CD14-positive monocyte (primary cell): ENCODE measurements around the gene FUT4. TPM values are rescaled to one million over a fixed set of nuclear protein-coding genes. Genes with fewer than 3 reads are reported as not detected.
A peak's percentile ranks its signal among the peaks of the same experiment; 100 is the strongest.

Experiments used
- DNase-seq, 3 donors: peaks; one replicate each; pipeline ENCODE4 v3.0.0-alpha.2; 2011 to 2022
- H2AFZ ChIP-seq: 2 replicates; pipeline ENCODE4 v1.6.0; 2012; ENCODE audit warnings: mild to moderate bottlenecking, low read depth, low read length, inconsistent platforms; ENCODE audit not compliant: insufficient read depth, poor library complexity, severe bottlenecking
- H3K27ac ChIP-seq, 2 donors: 1 replicate in 1 of 2; 2 replicates in 1 of 2; pipeline ENCODE4 v1.5.1; 2012 to 2013; ENCODE audit warnings: low read length in 2 of 2, control low read depth in 1 of 2, inconsistent platforms in 1 of 2, low read depth in 1 of 2, mild to moderate bottlenecking in 1 of 2
- H3K27me3 ChIP-seq, 2 donors: one replicate each; pipeline versions ENCODE4 v1.6.0 to v1.6.1; 2011 to 2013; ENCODE audit warnings: low read length in 2 of 2; ENCODE audit not compliant: control insufficient read depth in 2 of 2, insufficient read depth in 2 of 2
- H3K36me3 ChIP-seq, 2 donors: replicated peaks in 1 of 2; 1 replicate in 1 of 2; 2 replicates in 1 of 2; pipeline versions ENCODE4 v1.5.1 to v1.6.1; 2012 to 2013; ENCODE audit warnings: low read length in 2 of 2, control low read depth in 1 of 2, inconsistent platforms in 1 of 2, mild to moderate bottlenecking in 1 of 2; ENCODE audit not compliant: insufficient read depth in 2 of 2, control insufficient read depth in 1 of 2
- H3K4me1 ChIP-seq, 2 donors: 1 replicate in 1 of 2; 2 replicates in 1 of 2; pipeline versions ENCODE4 v1.5.1 to v1.6.1; 2012 to 2013; ENCODE audit warnings: low read length in 2 of 2, control low read depth in 1 of 2, inconsistent platforms in 1 of 2, mild to moderate bottlenecking in 1 of 2, moderate library complexity in 1 of 2; ENCODE audit not compliant: insufficient read depth in 2 of 2, control insufficient read depth in 1 of 2
- H3K4me2 ChIP-seq: replicated peaks from 2 replicates; pipeline ENCODE3; 2012; ENCODE audit warnings: low read length, moderate library complexity, mild to moderate bottlenecking; ENCODE audit not compliant: poor library complexity, severe bottlenecking; ENCODE audit errors: extremely low read depth
- H3K4me3 ChIP-seq, 3 experiments: fragments of 200-600 bp in 1 of 3; sonication (generic) in 1 of 3; replicated peaks in 1 of 3; 1 replicate in 2 of 3; 2 replicates in 1 of 3; pipeline ENCODE4 v1.5.1; 2011 to 2013; ENCODE audit warnings: low read length in 3 of 3, mild to moderate bottlenecking in 3 of 3, control low read depth in 2 of 3, low read depth in 2 of 3, inconsistent platforms in 1 of 3, moderate library complexity in 1 of 3
- H3K79me2 ChIP-seq: 2 replicates; pipeline ENCODE4 v1.6.0; 2012; ENCODE audit warnings: mild to moderate bottlenecking, control low read depth, inconsistent platforms, low read length, moderate library complexity; ENCODE audit not compliant: insufficient read depth
- H3K9ac ChIP-seq: 2 replicates; pipeline ENCODE4 v1.6.0; 2017; ENCODE audit warnings: low read length, mild to moderate bottlenecking; ENCODE audit not compliant: insufficient read depth, poor library complexity, severe bottlenecking
- H3K9me3 ChIP-seq, 2 donors: replicated peaks in 1 of 2; 1 replicate in 1 of 2; 2 replicates in 1 of 2; pipeline versions ENCODE4 v1.5.1 to v1.6.1; 2012 to 2013; ENCODE audit warnings: low read length in 2 of 2, control low read depth in 1 of 2; ENCODE audit not compliant: control insufficient read depth in 1 of 2, insufficient read depth in 1 of 2
- H4K20me1 ChIP-seq: 2 replicates; pipeline ENCODE4 v1.6.0; 2012; ENCODE audit warnings: mild to moderate bottlenecking, low read length, control low read depth, moderate library complexity; ENCODE audit not compliant: insufficient read depth
- H3K27ac Mint-ChIP-seq, 7 donors: one replicate each; pipeline ENCODE4 v1.8.0; 2020; ENCODE audit warnings: mild to moderate bottlenecking in 7 of 7, mixed read lengths in 7 of 7, moderate library complexity in 6 of 7, inconsistent platforms in 2 of 7
- H3K27me3 Mint-ChIP-seq, 3 donors: one replicate each; pipeline ENCODE4 v1.8.0; 2021 to 2022; ENCODE audit warnings: low read depth in 3 of 3, mild to moderate bottlenecking in 3 of 3, mixed read lengths in 3 of 3, moderate library complexity in 3 of 3, inconsistent platforms in 1 of 3
- H3K36me3 Mint-ChIP-seq, 2 donors: one replicate each; pipeline ENCODE4 v1.8.0; 2020; ENCODE audit warnings: mixed read lengths in 2 of 2, inconsistent platforms in 1 of 2, mild to moderate bottlenecking in 1 of 2
- H3K4me1 Mint-ChIP-seq: one replicate; pipeline ENCODE4 v1.8.0; 2020; ENCODE audit warnings: mild to moderate bottlenecking, mixed read lengths
- H3K4me3 Mint-ChIP-seq, 2 donors: one replicate each; pipeline ENCODE4 v1.8.0; 2020; ENCODE audit warnings: mild to moderate bottlenecking in 2 of 2, mixed read lengths in 2 of 2, moderate library complexity in 1 of 2
- H3K9me3 Mint-ChIP-seq, 7 donors: one replicate each; pipeline ENCODE4 v1.8.0; 2020 to 2022; ENCODE audit warnings: mixed read lengths in 7 of 7, mild to moderate bottlenecking in 6 of 7, moderate library complexity in 6 of 7, inconsistent platforms in 2 of 7
- WGBS: methylation state at CpG from one replicate; pipeline ENCODE4 v1.1.5; 2013; ENCODE audit warnings: missing lambda C conversion rate; ENCODE audit not compliant: insufficient coverage; 5-methylcytosine and 5-hydroxymethylcytosine counted together
- intact Hi-C, 2 donors: fragments of 100-400 bp; cut with micrococcal nuclease; formaldehyde crosslinking; loops; one replicate each; pipeline versions ENCODE4 v1.15.0 to v1.15.1; 2023
- polyA plus RNA-seq, 3 donors: library from polyadenylated mRNA; depleted of rRNA in 1 of 3; unstranded in 2 of 3; stranded (reverse) in 1 of 3; fragments of 300-500 nt in 2 of 3; fragments of >200 nt in 1 of 3; fragmentation: Illumina TruSeq in 2 of 3; gene quantifications; 1 replicate in 2 of 3; 2 replicates in 1 of 3; pipeline ENCODE4 v1.2.3, GENCODE V29; 2012 to 2021
- TF ChIP-seq, protein P1 (sequence below): fragments of 200-600 bp; IDR thresholded peaks from one replicate; pipeline ENCODE4 v1.8.0; 2022; ENCODE audit warnings: antibody characterized with exemption, mild to moderate bottlenecking

The FUT4 gene
- polyA plus RNA-seq, 3 donors: 5.4 to 19.9 (median 6.5) TPM

DNA sequence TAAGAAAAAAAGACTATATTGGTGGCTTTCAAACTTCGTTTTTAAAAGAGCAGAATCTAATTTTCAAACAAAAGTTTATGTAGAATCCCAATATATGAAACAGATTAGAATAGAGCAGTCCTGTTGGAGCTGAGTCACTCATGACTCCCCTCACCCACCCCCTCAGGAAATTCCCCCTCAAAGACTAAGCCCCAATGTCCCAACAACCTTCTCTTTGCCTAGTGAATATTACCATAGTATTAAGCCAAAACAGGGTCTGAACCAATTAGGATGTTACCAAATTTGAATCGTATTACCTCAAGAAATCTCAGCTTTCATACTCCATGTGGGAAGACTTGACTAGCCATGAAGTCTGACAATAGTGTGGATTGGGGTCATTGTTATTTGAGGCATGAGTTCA lies 15.6 kb downstream of the FUT4 start:
- TF ChIP-seq, protein P1, sequence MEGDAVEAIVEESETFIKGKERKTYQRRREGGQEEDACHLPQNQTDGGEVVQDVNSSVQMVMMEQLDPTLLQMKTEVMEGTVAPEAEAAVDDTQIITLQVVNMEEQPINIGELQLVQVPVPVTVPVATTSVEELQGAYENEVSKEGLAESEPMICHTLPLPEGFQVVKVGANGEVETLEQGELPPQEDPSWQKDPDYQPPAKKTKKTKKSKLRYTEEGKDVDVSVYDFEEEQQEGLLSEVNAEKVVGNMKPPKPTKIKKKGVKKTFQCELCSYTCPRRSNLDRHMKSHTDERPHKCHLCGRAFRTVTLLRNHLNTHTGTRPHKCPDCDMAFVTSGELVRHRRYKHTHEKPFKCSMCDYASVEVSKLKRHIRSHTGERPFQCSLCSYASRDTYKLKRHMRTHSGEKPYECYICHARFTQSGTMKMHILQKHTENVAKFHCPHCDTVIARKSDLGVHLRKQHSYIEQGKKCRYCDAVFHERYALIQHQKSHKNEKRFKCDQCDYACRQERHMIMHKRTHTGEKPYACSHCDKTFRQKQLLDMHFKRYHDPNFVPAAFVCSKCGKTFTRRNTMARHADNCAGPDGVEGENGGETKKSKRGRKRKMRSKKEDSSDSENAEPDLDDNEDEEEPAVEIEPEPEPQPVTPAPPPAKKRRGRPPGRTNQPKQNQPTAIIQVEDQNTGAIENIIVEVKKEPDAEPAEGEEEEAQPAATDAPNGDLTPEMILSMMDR: no peak
- Mint-ChIP-seq H3K4me1 (peaks cover 76% of the 10 kb centered on the region), H3K36me3 (peaks cover 1 to 8% of the 10 kb centered on the region in 2 donors), H3K27me3 (no peaks in the 10 kb centered on the region), H3K9me3 (peaks cover 0 to 1% (median 0%) of the 10 kb centered on the region in 7 donors), H3K27ac (peak overlapping the region; percentile 82 to 95 (median 92)), H3K4me3 (no peak overlapping the region)
- Histone ChIP-seq H2AFZ (peak overlapping the region; percentile 43), H3K9me3 (no peaks in the 10 kb centered on the region), H3K4me1 (peaks cover 40 to 62% of the 10 kb centered on the region in 2 donors), H3K9ac (no peak overlapping the region), H3K27ac (peak overlapping the region; percentile 44 to 86), H3K79me2 (peaks cover 97% of the 10 kb centered on the region), H3K36me3 (no peaks in the 10 kb centered on the region), H3K4me3 (no peak overlapping the region), H3K4me2 (no peak overlapping the region), H4K20me1 (no peaks in the 10 kb centered on the region), H3K27me3 (no peaks in the 10 kb centered on the region)
- WGBS: no CpG with 5 or more reads among the region's 2 CpGs
- intact Hi-C loops: no loop called here
- DNase-seq: peak in 1 of 3 donors; percentile 72

DNA sequence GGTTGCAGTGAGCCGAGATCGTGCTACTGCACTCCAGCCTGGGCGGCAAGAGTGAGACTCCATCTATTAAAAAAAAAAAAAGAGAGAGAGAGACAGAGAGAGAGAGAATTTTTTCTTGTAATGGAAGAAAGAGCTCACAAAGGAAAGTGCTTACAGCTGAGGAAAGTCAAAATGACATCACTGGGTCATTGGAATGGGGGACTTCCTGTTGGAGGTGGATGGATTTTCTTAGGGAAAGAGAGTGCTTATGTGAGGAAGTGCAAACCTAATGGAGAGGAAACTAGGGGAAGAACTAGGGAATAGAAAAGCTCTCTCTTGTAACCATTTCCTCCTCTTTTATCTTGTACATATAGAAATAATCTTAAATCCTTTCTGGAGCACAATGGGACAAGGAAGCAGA lies 17.1 kb downstream of the FUT4 start:
- Histone ChIP-seq H3K79me2 (peaks cover 97% of the 10 kb centered on the region), H3K4me2 (no peak overlapping the region), H4K20me1 (no peaks in the 10 kb centered on the region), H3K4me3 (no peak overlapping the region), H2AFZ (no peak overlapping the region), H3K4me1 (peaks cover 40 to 65% of the 10 kb centered on the region in 2 donors), H3K27ac (no peak overlapping the region), H3K27me3 (no peaks in the 10 kb centered on the region), H3K9ac (no peak overlapping the region), H3K36me3 (no peaks in the 10 kb centered on the region), H3K9me3 (no peaks in the 10 kb centered on the region)
- Mint-ChIP-seq H3K9me3 (peaks cover 0 to 1% (median 0%) of the 10 kb centered on the region in 7 donors), H3K36me3 (peaks cover 1 to 8% of the 10 kb centered on the region in 2 donors), H3K27ac (peak overlapping the region in 5 of 7 donors; percentile 1 to 74 (median 63)), H3K4me3 (no peak overlapping the region), H3K4me1 (peaks cover 72% of the 10 kb centered on the region), H3K27me3 (no peaks in the 10 kb centered on the region)
- no peak for DNase-seq
- WGBS: no CpG with 5 or more reads among the region's 3 CpGs
- intact Hi-C loops: no loop called here
- TF ChIP-seq, protein P1: no peak
